Tibial nerve (tissue), 3 donors: ENCODE results near the gene CCNL1.
"Not testable (repeated sequence)": the region's sequence is repeated elsewhere in the genome, so short reads cannot be mapped to it uniquely, and the experiment has no call there.

Experiments used
- POLR2A ChIP-seq, 2 donors: fragments of 450-650 bp; IDR thresholded peaks; one replicate each; pipeline ENCODE4 v1.6.1; 2017; ENCODE audit warnings: antibody characterized with exemption in 2 of 2, mild to moderate bottlenecking in 2 of 2, moderate library complexity in 2 of 2
- TF ChIP-seq, protein P1 (sequence below), 5 experiments: fragments of 200-600 bp in 3 of 5; fragments of 450-650 bp in 2 of 5; sonication (generic) in 3 of 5; IDR thresholded peaks; one replicate each; pipeline ENCODE4 v1.5.1; 2016 to 2019; ENCODE audit warnings: antibody characterized with exemption in 5 of 5, mild to moderate bottlenecking in 3 of 5, moderate library complexity in 2 of 5

DNA sequence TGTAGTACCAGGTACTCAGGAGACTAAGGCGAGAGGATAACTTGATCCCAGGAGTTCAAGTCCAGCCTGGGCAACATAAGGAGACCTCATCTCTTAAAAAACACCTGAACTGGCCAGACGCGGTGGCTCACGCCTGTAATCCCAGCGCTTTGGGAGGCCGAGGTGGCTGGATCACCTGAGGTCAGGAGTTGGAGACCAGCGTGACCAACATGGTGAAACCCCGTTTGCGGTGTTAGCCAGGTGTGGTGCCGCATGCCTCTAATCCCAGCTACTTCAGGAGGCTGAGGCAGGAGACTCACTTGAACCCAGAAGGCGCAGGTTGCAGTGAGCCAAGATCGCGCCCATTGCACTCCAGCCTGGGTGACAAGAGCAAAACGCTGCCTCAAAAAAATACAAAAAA lies 13.4 kb upstream of the CCNL1 start:
- not testable (repeated sequence) for TF ChIP-seq POLR2A (IDR thresholded peaks at IDR 0.05)
- TF ChIP-seq, protein P1, sequence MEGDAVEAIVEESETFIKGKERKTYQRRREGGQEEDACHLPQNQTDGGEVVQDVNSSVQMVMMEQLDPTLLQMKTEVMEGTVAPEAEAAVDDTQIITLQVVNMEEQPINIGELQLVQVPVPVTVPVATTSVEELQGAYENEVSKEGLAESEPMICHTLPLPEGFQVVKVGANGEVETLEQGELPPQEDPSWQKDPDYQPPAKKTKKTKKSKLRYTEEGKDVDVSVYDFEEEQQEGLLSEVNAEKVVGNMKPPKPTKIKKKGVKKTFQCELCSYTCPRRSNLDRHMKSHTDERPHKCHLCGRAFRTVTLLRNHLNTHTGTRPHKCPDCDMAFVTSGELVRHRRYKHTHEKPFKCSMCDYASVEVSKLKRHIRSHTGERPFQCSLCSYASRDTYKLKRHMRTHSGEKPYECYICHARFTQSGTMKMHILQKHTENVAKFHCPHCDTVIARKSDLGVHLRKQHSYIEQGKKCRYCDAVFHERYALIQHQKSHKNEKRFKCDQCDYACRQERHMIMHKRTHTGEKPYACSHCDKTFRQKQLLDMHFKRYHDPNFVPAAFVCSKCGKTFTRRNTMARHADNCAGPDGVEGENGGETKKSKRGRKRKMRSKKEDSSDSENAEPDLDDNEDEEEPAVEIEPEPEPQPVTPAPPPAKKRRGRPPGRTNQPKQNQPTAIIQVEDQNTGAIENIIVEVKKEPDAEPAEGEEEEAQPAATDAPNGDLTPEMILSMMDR (IDR thresholded peaks at IDR 0.05): not testable (repeated sequence)
